Stimulated activated CD4-positive, alpha-beta T cell treated with anti-CD3 and anti-CD28 coated beads, Interleukin-12 subunit alpha, Interleukin-12 subunit beta, amount 100 ng/mL, for 4 hours (primary cell): ENCODE results near the gene TIPIN.

ENCODE experiments used
- DNase-seq: peaks from one replicate; pipeline ENCODE4 v3.0.0-alpha.2; 2020

The TIPIN gene

DNA sequence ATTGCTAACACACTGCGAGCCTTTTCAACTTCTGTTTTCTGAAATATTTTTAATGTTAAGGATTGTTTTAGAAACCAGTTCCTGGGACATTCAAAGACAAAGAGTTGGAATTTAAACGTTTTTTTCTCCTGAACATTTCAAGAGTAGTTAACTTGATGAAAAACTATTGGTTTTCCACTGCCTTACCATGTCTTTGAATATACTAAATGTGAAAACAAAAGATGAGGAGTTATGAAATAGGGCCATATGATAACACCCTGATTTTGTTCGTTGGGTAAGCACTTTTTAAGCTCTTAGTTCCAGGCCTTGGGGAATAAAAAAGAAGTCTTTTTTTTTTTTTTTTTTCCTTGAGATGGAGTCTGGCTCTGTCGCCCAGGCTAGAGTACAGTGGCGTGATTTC, 60.3 kb downstream of the TIPIN start:
- DNase-seq: no peak

GRCh38 chr15:66294932-66295235, 61.6 kb downstream of the TIPIN start:
- no peak for DNase-seq

GRCh38 chr15:66294157-66294931, 62.1 kb downstream of the TIPIN start:
- no peak for DNase-seq

- peak; percentile 64 for DNase-seq
Observed at GRCh38 chr15:66293419-66294156, 62.9 kb downstream of the TIPIN start, which contains the start of gene DIS3L. Gene DIS3L, plus strand, starts transcription at chr15:66293568. Its CDS starts 29 bp downstream, at chr15:66293597.

GRCh38 chr15:66292571-66293418, 63.7 kb downstream of the TIPIN start:
- DNase-seq: no peak

DNA sequence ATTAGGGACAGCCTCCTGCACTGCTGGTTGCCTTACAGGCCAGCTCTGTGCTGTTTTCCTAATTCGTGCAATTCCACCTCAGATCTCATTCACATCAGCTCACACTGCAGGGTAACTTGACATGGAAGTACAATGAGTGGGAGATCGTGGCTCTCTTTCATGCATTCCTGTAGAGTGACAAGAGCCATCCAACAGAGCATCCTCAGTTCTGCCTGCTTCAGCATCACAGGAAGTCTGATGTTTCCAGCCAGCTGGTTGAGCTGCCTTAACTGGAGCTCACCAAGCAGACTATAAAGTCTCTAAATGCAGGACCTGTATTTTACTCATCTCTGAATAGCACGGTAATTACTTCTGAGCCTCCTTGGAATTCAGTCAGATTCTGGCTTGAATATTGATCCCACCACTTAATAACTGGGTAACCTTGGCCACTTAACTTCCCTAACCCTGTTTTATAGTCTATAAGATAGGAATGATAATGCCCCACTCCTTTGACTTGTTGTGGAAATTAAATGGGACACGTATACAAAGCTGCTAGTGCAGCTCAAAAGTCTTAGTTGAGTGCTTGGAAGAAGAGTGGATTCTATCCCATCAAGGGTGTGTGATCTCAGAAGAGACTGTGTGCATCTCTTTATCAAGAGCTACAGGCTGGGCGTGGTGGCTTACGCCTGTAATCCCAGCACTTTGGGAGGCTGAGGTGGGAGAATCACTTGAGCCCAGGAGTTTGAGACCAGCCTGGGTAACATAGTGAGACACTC, 64.5 kb downstream of the TIPIN start:
- DNase-seq: no peak

DNA sequence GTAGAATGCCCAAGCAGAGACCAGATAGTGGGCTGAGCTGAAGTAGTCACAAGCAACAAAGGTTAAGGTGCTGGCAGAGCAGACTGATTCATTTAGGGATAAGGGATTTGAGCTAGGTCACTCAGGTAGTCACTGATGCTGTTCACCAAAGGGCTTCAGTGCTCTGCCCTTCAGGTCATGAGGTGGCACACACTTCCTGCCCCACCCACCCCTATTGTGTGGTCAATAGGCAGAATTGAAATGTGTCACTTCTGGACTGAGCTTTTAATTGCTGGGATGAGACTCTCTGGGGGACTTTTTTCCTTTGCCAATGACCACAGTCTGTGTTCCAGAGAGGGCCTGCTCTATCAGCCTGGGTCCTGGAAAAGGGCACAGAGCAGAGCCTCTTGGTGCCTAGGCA, 66.0 kb downstream of the TIPIN start:
- DNase-seq: no peak

GRCh38 chr15:66290007-66290406, 66.5 kb downstream of the TIPIN start:
- no peak for DNase-seq

- no peak for DNase-seq
Observed at GRCh38 chr15:66288551-66289185, 67.8 kb downstream of the TIPIN start.

DNA sequence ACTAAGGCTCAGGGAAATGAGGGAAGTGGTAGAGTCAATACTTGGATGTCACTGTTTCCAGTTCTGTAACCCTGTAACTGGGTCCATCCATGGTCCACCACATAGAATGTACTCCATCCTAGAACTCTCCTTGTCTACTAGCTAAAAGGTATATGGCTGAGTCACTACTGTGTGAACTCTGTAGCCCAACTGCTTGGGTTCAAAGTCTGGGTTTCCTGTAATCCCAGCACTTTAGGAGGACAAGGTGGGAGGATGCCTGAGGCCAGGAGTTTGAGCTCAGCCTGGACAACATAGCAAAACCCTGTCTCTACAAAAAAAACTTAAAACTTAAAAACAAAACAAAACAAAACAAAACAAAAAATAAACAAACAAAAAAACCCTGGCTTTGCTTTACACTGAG, 68.4 kb downstream of the TIPIN start:
- DNase-seq: no peak

DNA sequence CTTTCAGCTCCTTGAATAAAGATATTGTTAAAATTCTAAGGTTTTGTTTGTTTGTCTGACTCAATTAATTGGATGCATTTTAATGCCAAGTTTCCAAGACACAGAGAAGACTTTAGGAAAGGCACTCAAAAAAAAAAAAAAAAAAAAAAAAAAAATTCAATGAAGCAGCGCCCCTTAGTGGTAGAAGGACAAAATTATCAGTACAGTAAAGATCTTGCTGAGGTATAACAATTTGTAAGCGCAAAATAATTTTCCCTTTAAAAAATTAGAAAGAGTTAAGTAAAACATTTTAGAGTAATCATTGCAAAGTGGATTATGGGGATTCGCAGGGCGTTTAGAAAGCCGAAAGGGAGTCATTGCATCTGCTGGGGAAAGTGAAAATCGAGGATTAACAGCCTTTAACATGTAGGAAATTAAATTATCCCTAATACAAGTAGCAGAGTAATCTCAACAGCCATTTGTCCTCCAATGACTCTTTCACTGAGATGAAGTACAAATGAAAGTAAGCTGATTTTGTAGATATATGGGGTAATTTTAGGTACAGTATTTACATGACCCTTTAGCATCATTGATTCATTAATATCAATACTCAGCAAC, 68.9 kb downstream of the TIPIN start:
- DNase-seq: no peak
